PFSK-1 (cell line): ENCODE data around the gene PLEKHA5.

ENCODE experiments used
- POLR2AphosphoS5 ChIP-seq: IDR thresholded peaks from 2 replicates; pipeline ENCODE4 v1.6.1; 2012; ENCODE audit warnings: low read depth, mild to moderate bottlenecking, control low read depth, low read length, moderate library complexity
- TAF1 ChIP-seq: IDR thresholded peaks from 2 replicates; pipeline ENCODE4 v1.6.1; 2012; ENCODE audit warnings: low read length, control low read depth, borderline replicate concordance; ENCODE audit not compliant: insufficient read depth

- TF ChIP-seq POLR2AphosphoS5 = no peak
- TF ChIP-seq TAF1 = no peak
Measured at GRCh38 chr12:19154686-19155085, 25.2 kb downstream of the PLEKHA5 start.
